ENCODE data around the gene ATG12.
"Not testable (repeated sequence)": the region's sequence is repeated elsewhere in the genome, so short reads cannot be mapped to it uniquely, and the experiment has no call there.

ATG12 gene

DNA sequence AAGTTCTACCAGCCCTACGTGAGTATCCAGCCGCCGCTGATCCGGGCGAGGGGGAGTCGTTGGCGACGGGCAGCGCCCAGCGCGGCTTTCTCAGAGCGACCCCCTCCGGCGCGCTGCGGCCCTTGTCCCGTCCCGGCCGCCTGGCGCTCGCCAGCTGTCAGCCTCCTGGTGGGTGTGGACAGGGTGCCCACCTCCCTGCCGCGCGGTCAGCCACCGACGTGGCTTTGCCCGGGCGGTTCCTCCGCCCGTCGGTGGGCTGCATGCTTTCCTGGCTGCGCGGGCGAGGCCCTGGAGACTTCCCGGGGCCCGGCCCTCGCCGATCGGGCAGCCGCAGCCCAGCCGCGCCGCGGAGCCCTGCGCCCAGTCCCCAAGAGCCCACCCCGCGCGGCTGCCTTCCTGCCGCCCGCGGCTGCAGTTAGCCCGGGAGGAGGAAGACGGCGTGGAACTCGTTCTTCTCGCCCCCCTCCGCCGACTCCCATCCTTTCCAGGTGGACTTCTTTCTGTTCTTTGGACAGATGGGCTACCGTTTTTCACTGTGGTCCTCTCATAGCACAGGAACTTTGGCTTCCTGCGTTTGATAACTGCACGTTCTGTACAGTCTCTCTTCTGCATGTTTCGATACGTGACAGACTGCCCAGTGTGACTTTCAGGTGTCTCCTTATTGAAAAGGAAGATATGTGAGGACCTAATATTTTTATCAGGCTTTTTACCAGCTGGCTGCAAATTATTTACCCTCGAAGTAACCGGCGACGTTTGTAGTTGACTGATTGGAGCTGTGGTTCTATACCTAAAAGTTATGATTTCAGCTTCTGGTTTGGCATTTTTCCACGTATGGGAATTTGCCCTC is 947 bp upstream of the ATG12 start:
- DNase-seq, result peak; percentile 78

DNA sequence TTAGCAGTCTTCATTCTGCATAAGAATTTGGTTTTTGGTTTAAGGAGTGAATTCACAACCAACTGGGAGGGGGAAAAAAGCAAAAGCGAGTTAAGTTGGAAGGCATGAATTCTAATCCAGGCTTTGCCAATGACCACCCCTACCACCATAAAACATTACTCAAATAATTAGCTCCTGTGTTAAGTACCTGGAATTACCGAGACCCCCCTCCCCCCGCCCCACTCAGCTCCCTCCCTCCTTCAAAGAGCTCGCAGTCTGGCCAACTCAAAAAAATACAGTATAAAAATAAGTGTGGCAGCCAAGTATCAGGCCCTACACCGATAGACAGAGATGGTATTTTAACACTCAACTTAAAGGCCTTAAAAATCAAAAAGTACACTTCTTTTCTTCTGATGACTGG is 492 bp downstream of the ATG12 start:
- DNase-seq, result no peak

GRCh38 chr5:115838885-115839518 is 2.4 kb downstream of the ATG12 start:
- DNase-seq, result peak; percentile 61

GRCh38 chr5:115835481-115835880 is 5.9 kb downstream of the ATG12 start:
- no peak for DNase-seq

DNA sequence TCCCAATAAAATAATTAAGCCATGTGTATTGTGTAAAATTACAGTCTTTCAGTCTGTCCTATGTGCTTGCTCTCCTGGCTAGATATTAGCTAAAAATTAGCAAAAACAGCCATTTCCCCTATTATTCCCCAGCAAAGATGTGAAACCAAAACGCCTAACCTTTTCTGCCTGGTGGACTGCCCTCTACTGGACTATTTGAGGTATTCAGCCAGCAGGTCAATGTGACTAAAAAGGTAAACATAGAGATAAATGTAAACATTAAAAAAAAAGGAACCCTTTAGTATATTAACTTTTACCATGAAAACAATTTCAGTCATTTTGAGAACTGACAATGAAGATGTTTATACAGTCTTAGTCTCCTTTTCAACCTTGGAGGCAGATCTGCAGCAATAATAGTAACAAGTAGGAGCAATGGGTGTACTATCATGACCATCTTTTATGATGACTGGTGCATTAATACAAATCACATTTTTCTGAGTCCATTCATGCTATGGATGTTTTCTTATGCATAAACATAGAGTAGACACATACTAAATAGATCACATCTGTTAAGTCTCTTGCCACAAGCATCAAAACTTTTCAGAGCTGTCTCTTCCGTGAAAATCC is 10.1 kb downstream of the ATG12 start:
- peak; percentile 65 for DNase-seq

GRCh38 chr5:115829913-115830312 is 11.5 kb downstream of the ATG12 start:
- no peak for DNase-seq

GRCh38 chr5:115825948-115826347 is 15.4 kb downstream of the ATG12 start:
- no peak for DNase-seq

DNA sequence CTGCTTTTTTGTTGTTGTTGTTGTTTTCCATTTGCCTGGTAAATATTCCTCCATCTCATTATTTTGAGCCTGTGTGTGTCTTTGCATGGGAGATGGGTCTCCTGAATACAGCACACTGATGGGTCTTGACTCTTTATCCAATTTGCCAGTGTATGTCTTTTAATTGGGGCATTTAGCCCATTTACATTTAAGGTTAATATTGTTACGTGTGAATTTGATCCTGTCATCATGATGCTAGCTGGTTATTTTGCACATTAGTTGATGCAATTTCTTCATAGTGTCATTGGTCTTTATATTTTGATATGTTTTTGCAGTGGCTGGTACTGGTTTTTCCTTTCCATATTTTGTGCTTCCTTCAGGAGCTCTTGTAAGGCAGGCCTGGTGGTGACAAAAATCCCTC is 16.4 kb downstream of the ATG12 start:
- DNase-seq, result not testable (repeated sequence)

- no peak for DNase-seq
Measured at GRCh38 chr5:115820846-115821245, 20.5 kb downstream of the ATG12 start.

- DNase-seq, result no peak
Measured at GRCh38 chr5:115818821-115819220, 22.5 kb downstream of the ATG12 start.

GRCh38 chr5:115817386-115817785 is 24.0 kb downstream of the ATG12 start:
- no peak for DNase-seq

GRCh38 chr5:115816226-115817081 is 24.9 kb downstream of the ATG12 start, which contains the start of gene CDO1:
Gene CDO1, minus strand, starts transcription at chr5:115816659. Its CDS starts 262 bp downstream, at chr5:115816397.
- no peak for DNase-seq

- no peak for DNase-seq
Measured at GRCh38 chr5:115815693-115816225, 25.6 kb downstream of the ATG12 start.

GRCh38 chr5:115815006-115815692 is 26.2 kb downstream of the ATG12 start:
- no peak for DNase-seq

- DNase-seq, result no peak
Measured at GRCh38 chr5:115813719-115814118, 27.6 kb downstream of the ATG12 start.

GRCh38 chr5:115812372-115812771 is 29.0 kb downstream of the ATG12 start:
- DNase-seq, result no peak

GRCh38 chr5:115811406-115811805 is 30.0 kb downstream of the ATG12 start:
- no peak for DNase-seq

- no peak for DNase-seq
Measured at GRCh38 chr5:115810761-115811160, 30.6 kb downstream of the ATG12 start.

GRCh38 chr5:115809946-115810345 is 31.4 kb downstream of the ATG12 start:
- no peak for DNase-seq

DNA sequence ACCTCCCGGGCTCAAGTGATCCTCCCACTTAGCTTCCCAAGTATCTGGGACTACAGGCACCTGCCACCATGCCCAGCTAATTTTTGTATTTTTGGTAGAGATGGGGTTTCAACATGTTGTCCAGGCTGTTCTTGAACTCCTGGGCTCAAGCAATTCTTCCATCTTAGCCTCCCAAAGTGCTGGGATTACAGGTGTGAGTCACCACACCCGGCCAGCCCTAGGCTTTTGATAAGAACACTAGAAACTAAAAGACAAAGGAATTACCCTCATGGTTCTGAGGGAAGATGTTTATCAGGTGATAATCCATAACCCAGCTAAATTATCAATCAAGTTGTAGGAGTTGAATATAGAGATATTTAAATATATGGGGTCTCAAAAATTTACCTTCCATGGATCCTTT is 33.3 kb downstream of the ATG12 start:
- DNase-seq, result not testable (repeated sequence)

DNA sequence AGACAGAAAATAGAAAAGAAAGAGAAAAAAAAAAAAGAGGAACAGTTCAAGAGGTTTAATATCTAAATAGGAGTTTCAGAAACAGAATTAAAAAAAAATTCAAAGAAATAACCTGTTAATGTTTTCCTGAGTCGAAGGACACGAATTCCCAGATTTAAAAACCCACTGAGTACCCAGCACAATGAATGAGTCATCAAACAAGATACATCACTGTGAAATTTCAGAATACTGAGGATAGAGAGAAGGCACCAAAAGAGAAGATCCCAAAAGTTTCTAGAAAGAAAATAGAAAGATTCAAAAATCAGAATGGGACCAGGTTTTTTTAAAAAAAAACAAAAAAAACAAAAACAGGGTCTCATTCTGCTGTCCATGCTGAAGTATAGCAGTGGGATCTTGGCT is 33.7 kb downstream of the ATG12 start:
- no peak for DNase-seq
